Activated T-helper 1 cell treated with anti-CD3 and anti-CD28 coated beads, Interleukin-12 subunit alpha, Interleukin-12 subunit beta, Interleukin-2, Interleukin-4 antibody, amounts not matched to agents 30 ng/mL and 10 ng/mL and 1 ng/mL, durations not matched to agents 14 hours and 24 hours and 36 hours (primary cell): ENCODE data around the gene SBF1. TPM values are rescaled to one million over a fixed set of nuclear protein-coding genes. Genes with fewer than 3 reads are reported as not detected.
"Not testable (repeated sequence)": the region's sequence is repeated elsewhere in the genome, so short reads cannot be mapped to it uniquely, and the experiment has no call there.

Source experiments
- DNase-seq: peaks from one replicate; pipeline ENCODE4 v3.0.0; 2021; ENCODE audit warnings: low spot score
- H3K27ac Mint-ChIP-seq: one replicate; pipeline ENCODE4 v1.8.0; 2021; ENCODE audit warnings: mild to moderate bottlenecking, mixed read lengths
- H3K27me3 Mint-ChIP-seq: one replicate; pipeline ENCODE4 v1.8.0; 2022; ENCODE audit warnings: mild to moderate bottlenecking, moderate library complexity, mixed read lengths; ENCODE audit not compliant: insufficient read depth
- H3K36me3 Mint-ChIP-seq: one replicate; pipeline ENCODE4 v1.8.0; 2021; ENCODE audit warnings: low read depth, mixed read lengths
- H3K4me1 Mint-ChIP-seq: one replicate; pipeline ENCODE4 v1.8.0; 2021; ENCODE audit warnings: low read depth, mixed read lengths
- H3K4me3 Mint-ChIP-seq: one replicate; pipeline ENCODE4 v1.8.0; 2021; ENCODE audit warnings: mild to moderate bottlenecking, moderate library complexity, mixed read lengths
- H3K9me3 Mint-ChIP-seq: one replicate; pipeline ENCODE4 v1.8.0; 2021; ENCODE audit warnings: mixed read lengths
- intact Hi-C: fragments of 100-400 bp; cut with micrococcal nuclease; formaldehyde crosslinking; loops from one replicate; pipeline ENCODE4 v1.15.1; 2024
- total RNA-seq: library from RNA; stranded (reverse); gene quantifications from 2 replicates; pipeline ENCODE4 v1.2.3, GENCODE V29; 2022

SBF1 gene
- total RNA-seq, 1 donor from 2014 or later = 116 TPM

- Mint-ChIP-seq H3K36me3 (peaks cover 33% of the 10 kb centered on the region), H3K27ac (no peak overlapping the region), H3K4me3 (no peak overlapping the region), H3K27me3 (no peaks in the 10 kb centered on the region), H3K4me1 (peaks cover 4% of the 10 kb centered on the region), H3K9me3 (no peaks in the 10 kb centered on the region)
- DNase-seq = no peak
- intact Hi-C loops = no loop called here
Observed at GRCh38 chr22:50422961-50423815, 51.6 kb downstream of the SBF1 start.

- Mint-ChIP-seq H3K4me3 (no peak overlapping the region), H3K27me3 (no peaks in the 10 kb centered on the region), H3K27ac (no peak overlapping the region), H3K4me1 (peaks cover 4% of the 10 kb centered on the region), H3K36me3 (peaks cover 29% of the 10 kb centered on the region), H3K9me3 (no peaks in the 10 kb centered on the region)
- intact Hi-C loops = no loop called here
- DNase-seq = no peak
Observed at GRCh38 chr22:50422046-50422445, 52.8 kb downstream of the SBF1 start.

GRCh38 chr22:50420581-50420980 lies 54.3 kb downstream of the SBF1 start:
- H3K27me3 Mint-ChIP-seq = no peaks in the 10 kb centered on the region
- no peaks in the 10 kb centered on the region for H3K9me3 Mint-ChIP-seq
- no peak overlapping the region for H3K4me3 Mint-ChIP-seq
- no peak for DNase-seq
- no peak overlapping the region for H3K27ac Mint-ChIP-seq
- intact Hi-C loops = no loop called here
- H3K36me3 Mint-ChIP-seq = peaks cover 31% of the 10 kb centered on the region
- H3K4me1 Mint-ChIP-seq = peaks cover 2% of the 10 kb centered on the region

- intact Hi-C loops = no loop called here
- H3K4me1 Mint-ChIP-seq = no peaks in the 10 kb centered on the region
- H3K4me3 Mint-ChIP-seq = no peak overlapping the region
- H3K27ac Mint-ChIP-seq = no peak overlapping the region
- peaks cover 27% of the 10 kb centered on the region for H3K36me3 Mint-ChIP-seq
- no peaks in the 10 kb centered on the region for H3K27me3 Mint-ChIP-seq
- no peak for DNase-seq
- no peaks in the 10 kb centered on the region for H3K9me3 Mint-ChIP-seq
Observed at GRCh38 chr22:50420015-50420414, 54.8 kb downstream of the SBF1 start.

GRCh38 chr22:50419116-50419515 lies 55.7 kb downstream of the SBF1 start:
- DNase-seq = no peak
- Mint-ChIP-seq H3K36me3 (peaks cover 24% of the 10 kb centered on the region), H3K9me3 (no peaks in the 10 kb centered on the region), H3K27me3 (no peaks in the 10 kb centered on the region), H3K4me3 (no peak overlapping the region), H3K4me1 (no peaks in the 10 kb centered on the region), H3K27ac (no peak overlapping the region)
- intact Hi-C loops = no loop called here

- peaks cover 22% of the 10 kb centered on the region for H3K36me3 Mint-ChIP-seq
- DNase-seq = no peak
- H3K4me3 Mint-ChIP-seq = no peak overlapping the region
- no peaks in the 10 kb centered on the region for H3K9me3 Mint-ChIP-seq
- no peaks in the 10 kb centered on the region for H3K27me3 Mint-ChIP-seq
- no peak overlapping the region for H3K27ac Mint-ChIP-seq
- intact Hi-C loops = no loop called here
- H3K4me1 Mint-ChIP-seq = no peaks in the 10 kb centered on the region
Observed at GRCh38 chr22:50418624-50419023, 56.2 kb downstream of the SBF1 start.

GRCh38 chr22:50417411-50418210 lies 57.2 kb downstream of the SBF1 start:
- H3K4me3 Mint-ChIP-seq = no peak overlapping the region
- H3K36me3 Mint-ChIP-seq = peaks cover 20% of the 10 kb centered on the region
- intact Hi-C loops = no loop called here
- DNase-seq = no peak
- no peaks in the 10 kb centered on the region for H3K4me1 Mint-ChIP-seq
- H3K9me3 Mint-ChIP-seq = no peaks in the 10 kb centered on the region
- no peak overlapping the region for H3K27ac Mint-ChIP-seq
- no peaks in the 10 kb centered on the region for H3K27me3 Mint-ChIP-seq

GRCh38 chr22:50416996-50417395 lies 57.8 kb downstream of the SBF1 start:
- intact Hi-C loops = no loop called here
- no peak overlapping the region for H3K27ac Mint-ChIP-seq
- no peaks in the 10 kb centered on the region for H3K9me3 Mint-ChIP-seq
- H3K36me3 Mint-ChIP-seq = peaks cover 19% of the 10 kb centered on the region
- H3K27me3 Mint-ChIP-seq = no peaks in the 10 kb centered on the region
- H3K4me1 Mint-ChIP-seq = no peaks in the 10 kb centered on the region
- DNase-seq = no peak
- no peak overlapping the region for H3K4me3 Mint-ChIP-seq

- DNase-seq = no peak
- H3K4me3 Mint-ChIP-seq = no peak overlapping the region
- intact Hi-C loops = no loop called here
- H3K27me3 Mint-ChIP-seq = no peaks in the 10 kb centered on the region
- H3K4me1 Mint-ChIP-seq = no peaks in the 10 kb centered on the region
- no peak overlapping the region for H3K27ac Mint-ChIP-seq
- no peaks in the 10 kb centered on the region for H3K9me3 Mint-ChIP-seq
- peaks cover 16% of the 10 kb centered on the region for H3K36me3 Mint-ChIP-seq
Observed at GRCh38 chr22:50415426-50415825, 59.4 kb downstream of the SBF1 start.

GRCh38 chr22:50414476-50415248 lies 60.2 kb downstream of the SBF1 start:
- Mint-ChIP-seq H3K9me3 (no peaks in the 10 kb centered on the region), H3K4me3 (no peak overlapping the region), H3K36me3 (peaks cover 14% of the 10 kb centered on the region), H3K27me3 (no peaks in the 10 kb centered on the region), H3K4me1 (no peaks in the 10 kb centered on the region), H3K27ac (no peak overlapping the region)
- DNase-seq = no peak
- intact Hi-C loops = no loop called here

- H3K27ac Mint-ChIP-seq, H3K4me1 Mint-ChIP-seq, H3K27me3 Mint-ChIP-seq, H3K4me3 Mint-ChIP-seq, DNase-seq, intact Hi-C loops, H3K9me3 Mint-ChIP-seq: not testable (repeated sequence)
- H3K36me3 Mint-ChIP-seq = peaks cover 17% of the 10 kb centered on the region
Observed at GRCh38 chr22:50408954-50409353, 65.9 kb downstream of the SBF1 start.

GRCh38 chr22:50408311-50408710 lies 66.5 kb downstream of the SBF1 start:
- Mint-ChIP-seq H3K27me3 (no peaks in the 10 kb centered on the region), H3K9me3 (no peaks in the 10 kb centered on the region), H3K4me3 (no peak overlapping the region), H3K27ac (no peak overlapping the region), H3K4me1 (no peaks in the 10 kb centered on the region), H3K36me3 (peaks cover 20% of the 10 kb centered on the region)
- intact Hi-C loops = no loop called here
- DNase-seq = no peak
